Renal pelvis (tissue), 3 donors: ENCODE measurements around the gene MUTYH. TPM values are rescaled to one million over a fixed set of nuclear protein-coding genes. Genes with fewer than 3 reads are reported as not detected.

ENCODE experiments used
- polyA plus RNA-seq, 3 donors: library from polyadenylated mRNA; unstranded; fragments of 120-200 nt; gene quantifications; one replicate each; pipeline ENCODE4 v1.2.1, GENCODE V29; 2013; ENCODE audit not compliant: insufficient read length in 3 of 3

Gene MUTYH
- polyA plus RNA-seq, 3 donors = 28.2 to 40.1 (median 38.9) TPM

Other genes starting within 250 kb of the MUTYH start
- 1 to 10 TPM; 6.8 to 8.3 (median 7.6) TPM for gene ZSWIM5, start 133.8 kb downstream of the MUTYH start, polyA plus RNA-seq
- 1 to 10 TPM; 4.5 to 5.9 (median 4.7) TPM for gene HPDL, start 13.5 kb downstream of the MUTYH start, polyA plus RNA-seq
- gene TOE1, start 270 bp downstream of the MUTYH start, polyA plus RNA-seq = 10 to 100 TPM; 12.5 to 15.3 (median 14.1) TPM
- gene TESK2, start 150.7 kb upstream of the MUTYH start, polyA plus RNA-seq = 1 to 10 TPM; 6.6 to 8.4 (median 7.2) TPM
- 1 to 10 TPM; 1.5 to 4.5 (median 1.9) TPM for gene CCDC163, start 159.6 kb upstream of the MUTYH start, polyA plus RNA-seq
- gene MMACHC, start 159.9 kb upstream of the MUTYH start, polyA plus RNA-seq = 10 to 100 TPM; 12.3 to 17.1 (median 13.6) TPM
- gene PRDX1, start 181.4 kb upstream of the MUTYH start, polyA plus RNA-seq = 100 to 1,000 TPM; 300 to 331 (median 314) TPM
- 100 to 1,000 TPM; 313 to 323 (median 320) TPM for gene AKR1A1, start 210.4 kb upstream of the MUTYH start, polyA plus RNA-seq
- gene NASP, start 243.6 kb upstream of the MUTYH start, polyA plus RNA-seq = 100 to 1,000 TPM; 320 to 372 (median 346) TPM